NCI-H146 treated with DMSO at 0.1 percent for 48 hours (cell line): ENCODE data around the gene HOXA2.

Source experiments
- DNase-seq: peaks from one replicate; lab custom pipeline; 2025; ENCODE audit not compliant: unreplicated experiment; lab: John Stamatoyannopoulos, UW

Gene HOXA2

GRCh38 chr7:27141923-27142579, 39.6 kb upstream of the HOXA2 start:
- no peak for DNase-seq

- DNase-seq, result no peak
Measured at GRCh38 chr7:27141137-27141922, 38.8 kb upstream of the HOXA2 start.

GRCh38 chr7:27140126-27140857, 37.8 kb upstream of the HOXA2 start:
- no peak for DNase-seq

GRCh38 chr7:27139334-27140125, 37.0 kb upstream of the HOXA2 start:
- no peak for DNase-seq

GRCh38 chr7:27138985-27139333, 36.5 kb upstream of the HOXA2 start:
- DNase-seq, result no peak

- no peak for DNase-seq
Measured at GRCh38 chr7:27138472-27138871, 36.0 kb upstream of the HOXA2 start.

GRCh38 chr7:27137640-27138315, 35.3 kb upstream of the HOXA2 start:
- no peak for DNase-seq

GRCh38 chr7:27134392-27134791, 31.9 kb upstream of the HOXA2 start:
- DNase-seq, result no peak

GRCh38 chr7:27133409-27134231, 31.1 kb upstream of the HOXA2 start:
- no peak for DNase-seq

GRCh38 chr7:27132978-27133377, 30.5 kb upstream of the HOXA2 start:
- no peak for DNase-seq

GRCh38 chr7:27132214-27132613, 29.7 kb upstream of the HOXA2 start:
- no peak for DNase-seq

GRCh38 chr7:27131390-27131819, 28.9 kb upstream of the HOXA2 start:
- DNase-seq, result no peak

- no peak for DNase-seq
Measured at GRCh38 chr7:27130540-27131389, 28.3 kb upstream of the HOXA2 start, which contains the start of gene HOXA4. Gene HOXA4, minus strand, starts transcription at chr7:27130757. Its CDS starts 24 bp downstream, at chr7:27130733.

- no peak for DNase-seq
Measured at GRCh38 chr7:27129729-27130539, 27.5 kb upstream of the HOXA2 start.

- DNase-seq, result no peak
Measured at GRCh38 chr7:27128776-27129728, 26.6 kb upstream of the HOXA2 start.

- no peak for DNase-seq
Measured at GRCh38 chr7:27128034-27128433, 25.6 kb upstream of the HOXA2 start.
